Activated CD4-positive, alpha-beta memory T cell treated with anti-CD3 and anti-CD28 coated beads for 36 hours (primary cell): ENCODE measurements around the gene CNKSR3. TPM values are rescaled to one million over a fixed set of nuclear protein-coding genes. Genes with fewer than 3 reads are reported as not detected.

Experiments
- CTCF ChIA-PET: fragments of 350-600 bp; sonication (Branson Sonifier 250); formaldehyde crosslinking; loops from one replicate; lab custom pipeline; 2021; ENCODE audit warnings: antibody characterized with exemption, inconsistent platforms; lab: Charles Lee
- POLR2A ChIA-PET: fragments of 350-600 bp; sonication (Branson Sonifier 250); formaldehyde crosslinking; loops from one replicate; lab custom pipeline; 2021; ENCODE audit warnings: antibody characterized with exemption; lab: Charles Lee
- DNase-seq: peaks from one replicate; pipeline ENCODE4 v3.0.0-alpha.2; 2020
- H3K27ac Mint-ChIP-seq: one replicate; pipeline ENCODE4 v1.8.0; 2021; ENCODE audit warnings: mixed read lengths
- H3K27me3 Mint-ChIP-seq: one replicate; pipeline ENCODE4 v1.8.0; 2021; ENCODE audit warnings: mixed read lengths
- H3K36me3 Mint-ChIP-seq: one replicate; pipeline ENCODE4 v1.8.0; 2021; ENCODE audit warnings: mixed read lengths
- H3K4me1 Mint-ChIP-seq: one replicate; pipeline ENCODE4 v1.8.0; 2021; ENCODE audit warnings: low read depth, mixed read lengths
- H3K4me3 Mint-ChIP-seq: one replicate; pipeline ENCODE4 v1.8.0; 2021; ENCODE audit warnings: mild to moderate bottlenecking, mixed read lengths
- H3K9me3 Mint-ChIP-seq: one replicate; pipeline ENCODE4 v1.8.0; 2021; ENCODE audit warnings: mixed read lengths
- intact Hi-C: fragments of 100-400 bp; cut with micrococcal nuclease; formaldehyde crosslinking; loops from one replicate; pipeline ENCODE4 v1.15.1; 2023
- total RNA-seq, 2 experiments: library from RNA; stranded (reverse); gene quantifications; one replicate each; pipeline ENCODE4 v1.2.3, GENCODE V29; 2021

CNKSR3 gene
- total RNA-seq, 2 experiments from 2014 or later = 0.12 TPM

DNA sequence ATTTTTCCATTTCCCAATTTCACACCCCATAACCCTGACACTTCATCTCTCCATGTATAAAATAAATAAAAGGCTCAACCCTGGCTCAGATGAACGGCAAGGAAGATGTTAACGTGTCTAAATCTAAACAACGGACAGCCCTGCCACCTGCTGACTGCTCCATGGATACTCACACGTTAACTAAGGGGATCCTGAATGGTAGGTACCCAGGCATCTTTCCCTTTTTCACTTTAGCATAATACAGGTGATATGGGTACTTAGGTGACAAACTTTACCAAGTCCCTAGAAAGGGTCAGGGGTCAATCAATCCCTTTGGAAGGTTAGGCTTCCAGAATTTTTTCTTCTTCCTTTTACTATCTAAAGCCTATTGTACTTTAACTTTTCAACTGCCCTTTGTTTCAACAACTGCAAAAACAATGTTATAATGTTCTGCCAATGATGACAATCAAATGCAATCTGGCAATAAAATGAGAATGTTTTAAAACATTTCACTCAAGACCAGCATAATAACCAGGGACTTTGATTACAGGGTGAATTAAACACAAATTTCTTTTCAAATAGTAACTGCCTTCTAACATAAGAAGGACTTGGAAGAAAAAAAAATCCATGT is 101.5 kb downstream of the CNKSR3 start:
- Mint-ChIP-seq H3K4me3 (no peak overlapping the region), H3K27ac (no peak overlapping the region), H3K9me3 (no peaks in the 10 kb centered on the region), H3K4me1 (peaks cover 13% of the 10 kb centered on the region), H3K36me3 (no peaks in the 10 kb centered on the region), H3K27me3 (peaks cover 17% of the 10 kb centered on the region)
- DNase-seq = peak; percentile 21
- intact Hi-C loops = no loop called here
- POLR2A ChIA-PET = no interaction called here
- CTCF ChIA-PET = no interaction called here

GRCh38 chr6:154407440-154407839 is 103.0 kb downstream of the CNKSR3 start:
- Mint-ChIP-seq H3K4me1 (peaks cover 13% of the 10 kb centered on the region), H3K27ac (no peak overlapping the region), H3K9me3 (no peaks in the 10 kb centered on the region), H3K4me3 (no peak overlapping the region), H3K36me3 (no peaks in the 10 kb centered on the region), H3K27me3 (peaks cover 13% of the 10 kb centered on the region)
- no peak for DNase-seq
- intact Hi-C loops = no loop called here
- CTCF ChIA-PET = no interaction called here
- POLR2A ChIA-PET = no interaction called here

GRCh38 chr6:154406869-154407268 is 103.6 kb downstream of the CNKSR3 start:
- Mint-ChIP-seq H3K4me1 (peaks cover 13% of the 10 kb centered on the region), H3K27me3 (peaks cover 8% of the 10 kb centered on the region), H3K36me3 (no peaks in the 10 kb centered on the region), H3K4me3 (no peak overlapping the region), H3K27ac (no peak overlapping the region), H3K9me3 (no peaks in the 10 kb centered on the region)
- no peak for DNase-seq
- intact Hi-C loops = no loop called here
- ChIA-PET CTCF (interaction anchor here (1.4 kb wide), 1 partner anchor 252 kb away, joined by 6 read pairs; no protein-coding TSS in a partner anchor), POLR2A (no interaction called here)

- H3K9me3 Mint-ChIP-seq = no peaks in the 10 kb centered on the region
- ChIA-PET CTCF (interaction anchor here (1.4 kb wide), 1 partner anchor 251 kb away, joined by 6 read pairs; no protein-coding TSS in a partner anchor), POLR2A (no interaction called here)
- H3K27me3 Mint-ChIP-seq = peaks cover 8% of the 10 kb centered on the region
- no peaks in the 10 kb centered on the region for H3K36me3 Mint-ChIP-seq
- H3K4me1 Mint-ChIP-seq = peaks cover 13% of the 10 kb centered on the region
- no peak overlapping the region for H3K27ac Mint-ChIP-seq
- H3K4me3 Mint-ChIP-seq = no peak overlapping the region
- DNase-seq = no peak
- intact Hi-C loops = no loop called here
Observed at GRCh38 chr6:154406301-154406700, 104.2 kb downstream of the CNKSR3 start.

DNA sequence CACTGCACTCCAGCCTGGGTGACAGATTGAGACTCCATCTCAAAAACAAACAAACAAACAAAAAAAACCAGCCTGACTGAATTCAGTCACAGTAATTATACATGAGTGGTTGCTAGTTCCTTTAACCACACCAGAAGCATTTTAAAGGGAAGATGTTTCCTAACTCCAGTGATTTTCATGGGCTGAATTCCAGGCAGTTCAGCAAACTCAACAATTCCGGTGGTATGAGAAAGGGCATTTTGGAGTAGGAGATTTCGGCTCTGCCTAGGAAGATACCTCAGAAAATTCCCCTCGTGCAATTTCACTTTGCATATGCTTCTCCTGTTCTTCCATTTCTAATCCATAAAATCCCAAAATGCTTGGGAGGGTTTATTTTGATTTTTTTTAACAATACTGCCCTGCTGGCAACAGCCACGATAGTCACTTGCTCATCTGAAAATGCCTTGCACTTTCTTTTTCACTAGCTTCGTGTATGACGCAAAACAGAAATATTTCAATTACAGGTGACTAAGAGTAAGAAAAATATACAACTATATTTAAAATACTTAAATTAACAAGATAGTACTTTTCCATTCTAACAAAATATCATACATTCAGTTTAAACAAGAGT is 105.6 kb downstream of the CNKSR3 start:
- CTCF ChIA-PET = no interaction called here
- Mint-ChIP-seq H3K27ac (no peak overlapping the region), H3K27me3 (peaks cover 8% of the 10 kb centered on the region), H3K4me1 (peaks cover 4% of the 10 kb centered on the region), H3K4me3 (no peak overlapping the region), H3K36me3 (no peaks in the 10 kb centered on the region), H3K9me3 (no peaks in the 10 kb centered on the region)
- POLR2A ChIA-PET = no interaction called here
- DNase-seq = no peak
- intact Hi-C loops = no loop called here

DNA sequence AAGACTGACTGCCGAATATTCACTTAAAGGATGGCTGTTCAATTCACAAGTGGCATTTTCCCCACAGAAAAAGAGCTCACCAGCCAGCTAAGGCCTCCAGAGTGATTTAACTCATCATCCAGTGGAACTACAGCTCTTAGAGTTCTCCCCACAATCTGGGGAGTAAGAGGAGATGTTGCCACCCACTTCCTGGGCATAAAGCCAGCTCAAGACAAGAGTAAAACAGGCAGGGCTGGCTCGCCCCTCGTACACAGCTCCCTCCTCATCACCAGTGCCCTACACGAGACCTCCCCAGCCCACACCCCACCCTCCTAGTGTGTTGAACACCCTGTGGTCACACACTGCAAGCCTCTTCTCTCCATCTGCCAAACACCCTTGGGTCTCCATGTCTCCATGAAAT is 106.7 kb downstream of the CNKSR3 start:
- intact Hi-C loops = no loop called here
- Mint-ChIP-seq H3K4me3 (no peak overlapping the region), H3K9me3 (no peaks in the 10 kb centered on the region), H3K36me3 (no peaks in the 10 kb centered on the region), H3K27ac (no peak overlapping the region), H3K27me3 (peaks cover 8% of the 10 kb centered on the region), H3K4me1 (peaks cover 4% of the 10 kb centered on the region)
- ChIA-PET POLR2A (no interaction called here), CTCF (no interaction called here)
- DNase-seq = peak; percentile 26

- CTCF ChIA-PET = interaction anchor here (0.9 kb wide), 1 partner anchor 11 kb away, joined by 3 read pairs; no protein-coding TSS in a partner anchor
- peaks cover 8% of the 10 kb centered on the region for H3K27me3 Mint-ChIP-seq
- H3K27ac Mint-ChIP-seq = no peak overlapping the region
- H3K4me3 Mint-ChIP-seq = no peak overlapping the region
- peaks cover 4% of the 10 kb centered on the region for H3K4me1 Mint-ChIP-seq
- no peaks in the 10 kb centered on the region for H3K9me3 Mint-ChIP-seq
- DNase-seq = no peak
- POLR2A ChIA-PET = no interaction called here
- intact Hi-C loops = no loop called here
- no peaks in the 10 kb centered on the region for H3K36me3 Mint-ChIP-seq
Observed at GRCh38 chr6:154402081-154402780, 108.3 kb downstream of the CNKSR3 start.

DNA sequence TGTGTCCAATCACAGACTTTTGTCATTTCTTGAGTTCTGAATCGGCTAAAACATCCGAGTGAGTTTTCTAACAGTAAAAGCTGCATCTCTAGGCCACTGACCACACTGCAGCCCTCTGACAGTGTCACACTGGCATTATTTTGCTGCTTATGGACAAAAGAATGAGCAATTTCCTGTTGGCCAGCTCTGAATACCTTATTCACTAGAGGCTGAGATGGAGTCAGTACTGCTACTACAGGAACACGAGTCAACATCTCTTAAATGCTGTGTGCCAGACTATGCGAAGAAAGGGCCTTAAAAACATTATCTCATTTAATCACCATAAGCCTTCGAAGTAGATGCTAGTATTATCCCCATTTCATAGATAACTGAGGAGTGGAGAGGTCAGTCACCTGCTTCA is 111.4 kb downstream of the CNKSR3 start:
- H3K4me1 Mint-ChIP-seq = no peaks in the 10 kb centered on the region
- H3K9me3 Mint-ChIP-seq = no peaks in the 10 kb centered on the region
- intact Hi-C loops = no loop called here
- H3K4me3 Mint-ChIP-seq = no peak overlapping the region
- ChIA-PET CTCF (no interaction called here), POLR2A (no interaction called here)
- no peaks in the 10 kb centered on the region for H3K36me3 Mint-ChIP-seq
- H3K27me3 Mint-ChIP-seq = peaks cover 2% of the 10 kb centered on the region
- no peak for DNase-seq
- H3K27ac Mint-ChIP-seq = no peak overlapping the region

DNA sequence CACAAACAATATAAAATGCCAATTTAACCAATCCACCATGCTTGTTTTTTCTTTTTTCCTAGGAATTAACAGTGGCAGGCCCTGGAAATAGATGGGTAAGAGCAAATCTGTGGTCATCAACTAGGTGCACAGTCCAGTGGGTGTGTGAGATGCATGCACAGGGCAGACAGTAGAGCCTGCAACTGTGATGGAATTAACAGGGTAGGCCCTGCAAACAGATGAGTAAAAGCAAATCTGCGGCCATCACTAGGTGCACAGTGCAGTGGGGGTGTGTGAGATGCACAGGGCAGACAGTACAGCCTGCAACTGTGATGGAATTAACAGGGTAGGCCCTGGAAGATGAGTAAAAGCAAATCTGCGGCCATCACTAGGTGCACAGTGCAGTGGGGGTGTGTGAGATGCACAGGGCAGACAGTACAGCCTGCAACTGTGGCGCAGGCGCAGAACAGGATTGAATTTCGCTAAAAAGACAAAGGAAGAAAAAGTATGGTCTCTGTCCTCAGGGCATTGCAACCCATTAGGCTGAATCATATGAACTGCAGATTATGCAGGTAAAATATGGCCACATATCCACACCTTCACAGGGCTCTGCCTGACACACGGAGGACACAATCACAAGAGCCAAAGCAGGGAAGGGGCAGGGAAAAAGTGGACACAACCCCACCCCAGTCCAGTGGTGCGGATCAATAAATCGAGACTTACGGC is 112.8 kb downstream of the CNKSR3 start:
- H3K27ac Mint-ChIP-seq = no peak overlapping the region
- intact Hi-C loops = no loop called here
- H3K27me3 Mint-ChIP-seq = peaks cover 2% of the 10 kb centered on the region
- CTCF ChIA-PET = no interaction called here
- POLR2A ChIA-PET = no interaction called here
- no peaks in the 10 kb centered on the region for H3K4me1 Mint-ChIP-seq
- no peak overlapping the region for H3K4me3 Mint-ChIP-seq
- DNase-seq = no peak
- no peaks in the 10 kb centered on the region for H3K36me3 Mint-ChIP-seq
- no peaks in the 10 kb centered on the region for H3K9me3 Mint-ChIP-seq

GRCh38 chr6:154395878-154396277 is 114.6 kb downstream of the CNKSR3 start:
- intact Hi-C loops = no loop called here
- no peak overlapping the region for H3K4me3 Mint-ChIP-seq

GRCh38 chr6:154395316-154395715 is 115.2 kb downstream of the CNKSR3 start:
- Mint-ChIP-seq H3K4me1 (no peaks in the 10 kb centered on the region), H3K36me3 (no peaks in the 10 kb centered on the region), H3K4me3 (no peak overlapping the region), H3K27ac (no peak overlapping the region), H3K9me3 (no peaks in the 10 kb centered on the region), H3K27me3 (peaks cover 15% of the 10 kb centered on the region)
- DNase-seq = no peak
- intact Hi-C loops = no loop called here
- ChIA-PET POLR2A (no interaction called here), CTCF (no interaction called here)

More at GRCh38 chr6:154395878-154396277, 114.6 kb downstream of the CNKSR3 start:
- CTCF ChIA-PET = no interaction called here
- Mint-ChIP-seq H3K27ac (no peak overlapping the region), H3K27me3 (peaks cover 15% of the 10 kb centered on the region), H3K36me3 (no peaks in the 10 kb centered on the region), H3K4me1 (no peaks in the 10 kb centered on the region), H3K9me3 (no peaks in the 10 kb centered on the region)
- POLR2A ChIA-PET = no interaction called here
- DNase-seq = no peak

DNA sequence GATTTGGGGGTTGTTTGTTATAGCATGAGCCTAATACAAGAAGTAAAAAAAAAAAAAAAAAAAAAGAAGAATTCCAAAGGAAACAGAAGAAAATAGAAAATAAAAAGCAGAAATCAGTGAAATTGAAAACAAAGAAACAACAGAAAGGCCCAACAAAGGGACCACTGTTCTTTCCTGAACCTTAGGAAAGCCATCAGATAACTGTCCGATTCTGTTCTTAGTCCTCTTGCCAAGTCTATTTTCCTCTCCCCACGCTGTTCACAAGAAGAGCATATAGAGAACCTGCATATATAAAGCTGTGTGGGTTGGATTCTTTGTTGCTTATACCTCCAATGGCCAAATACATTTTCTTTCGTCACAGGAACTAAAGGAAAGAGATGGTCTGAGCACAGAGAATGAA is 115.9 kb downstream of the CNKSR3 start:
- Mint-ChIP-seq H3K9me3 (no peaks in the 10 kb centered on the region), H3K4me1 (no peaks in the 10 kb centered on the region), H3K36me3 (no peaks in the 10 kb centered on the region), H3K27me3 (peaks cover 15% of the 10 kb centered on the region), H3K27ac (no peak overlapping the region), H3K4me3 (no peak overlapping the region)
- intact Hi-C loops = no loop called here
- no peak for DNase-seq
- CTCF ChIA-PET = interaction anchor here (0.6 kb wide), 1 partner anchor 13 kb away, joined by 3 read pairs; no protein-coding TSS in a partner anchor
- POLR2A ChIA-PET = no interaction called here
